Right cardiac atrium (tissue), 5 donors: Measurements from ENCODE around the gene SEL1L. TPM values are rescaled to one million over a fixed set of nuclear protein-coding genes. Genes with fewer than 3 reads are reported as not detected.
A peak's percentile ranks its signal among the peaks of the same experiment; 100 is the strongest.

ENCODE experiments used
- ATAC-seq, 2 donors: fragments of 200-7000 bp; cut with Tn5 transposase; one replicate each; pipeline versions ENCODE4 v1.8.0 to v1.9.1; 2020; ENCODE audit warnings: moderate library complexity in 2 of 2, mild to moderate bottlenecking in 1 of 2
- DNase-seq, 3 donors: peaks; one replicate each; pipeline ENCODE4 v3.0.0-alpha.2; 2020
- H3K27ac ChIP-seq: one replicate; pipeline ENCODE4 v1.5.1; 2013; ENCODE audit warnings: mild to moderate bottlenecking, low read length, control low read depth, moderate library complexity
- H3K27me3 ChIP-seq: one replicate; pipeline ENCODE4 v1.6.1; 2013; ENCODE audit not compliant: control insufficient read depth, insufficient read depth
- H3K4me1 ChIP-seq: one replicate; pipeline ENCODE4 v1.6.1; 2013; ENCODE audit warnings: low read length; ENCODE audit not compliant: control insufficient read depth, insufficient read depth
- H3K4me3 ChIP-seq: one replicate; pipeline ENCODE4 v1.5.1; 2013; ENCODE audit warnings: low read length, control low read depth
- H3K9me3 ChIP-seq: one replicate; pipeline ENCODE4 v1.6.1; 2013; ENCODE audit warnings: low read length; ENCODE audit not compliant: control insufficient read depth
- WGBS: extraction: QIAGEN DNeasy Blood & Tissue Kit; methylation state at CpG from one replicate; pipeline ENCODE4 v1.1.7; 2013; 5-methylcytosine and 5-hydroxymethylcytosine counted together
- intact Hi-C, 4 donors: fragments of 100-400 bp; cut with DNase I; formaldehyde crosslinking; loops; one replicate each; pipeline versions ENCODE4 v1.11.0 to v1.14.0; 2022 to 2023
- long read RNA-seq, 4 donors: library from polyadenylated mRNA; unstranded; transcript quantifications; one replicate each; pipeline ENCODE4 v2.0.0, GENCODE V29; 2020 to 2021
- polyA plus RNA-seq: library from polyadenylated mRNA; stranded (reverse); fragments of 200-250 nt; gene quantifications from one replicate; pipeline ENCODE4 v1.2.3, GENCODE V29; 2013
- total RNA-seq, 4 donors: library from RNA; stranded (reverse); fragmentation: NEBNext Ultra II Directional; extraction: Animal tissue kit (Norgen Biotek cat#: 25700); gene quantifications; one replicate each; pipeline ENCODE4 v1.2.1, GENCODE V29; 2021
- donor health status: healthy with polysubstance abuse.
- donor health status: DM: no; HTN: yes; CAD: no.
- donor health status: DM: no; HTN: no; CAD: no.
- donor health status: DM: no; HTN: yes; CAD: no; lungs with severe emphysema.
- donor health status: DM: yes; HTN: yes; CAD: no.

SEL1L gene
- total RNA-seq (10 to 100 TPM; 57.4 to 77.7 (median 65.1) TPM), polyA plus RNA-seq (13.9 TPM)
- long read RNA-seq, donor 1, full-length matches to known transcripts = 36 of 49 reads
- long read RNA-seq, donor 1, partial matches to known transcripts = 3 of 49 reads
- long read RNA-seq, donor 1, other reads (novel, unspliced or antisense) = 10 of 49 reads
- long read RNA-seq, donor 2, full-length matches to known transcripts = 20 of 25 reads
- long read RNA-seq, donor 2, partial matches to known transcripts = 5 of 25 reads
- long read RNA-seq, donor 2, other reads (novel, unspliced or antisense) = 0 of 25 reads
- long read RNA-seq, donor 3, full-length matches to known transcripts = 122 of 182 reads
- long read RNA-seq, donor 3, partial matches to known transcripts = 18 of 182 reads
- long read RNA-seq, donor 3, other reads (novel, unspliced or antisense) = 42 of 182 reads
- long read RNA-seq, donor 4, full-length matches to known transcripts = 13 of 25 reads
- long read RNA-seq, donor 4, partial matches to known transcripts = 5 of 25 reads
- long read RNA-seq, donor 4, other reads (novel, unspliced or antisense) = 7 of 25 reads

DNA sequence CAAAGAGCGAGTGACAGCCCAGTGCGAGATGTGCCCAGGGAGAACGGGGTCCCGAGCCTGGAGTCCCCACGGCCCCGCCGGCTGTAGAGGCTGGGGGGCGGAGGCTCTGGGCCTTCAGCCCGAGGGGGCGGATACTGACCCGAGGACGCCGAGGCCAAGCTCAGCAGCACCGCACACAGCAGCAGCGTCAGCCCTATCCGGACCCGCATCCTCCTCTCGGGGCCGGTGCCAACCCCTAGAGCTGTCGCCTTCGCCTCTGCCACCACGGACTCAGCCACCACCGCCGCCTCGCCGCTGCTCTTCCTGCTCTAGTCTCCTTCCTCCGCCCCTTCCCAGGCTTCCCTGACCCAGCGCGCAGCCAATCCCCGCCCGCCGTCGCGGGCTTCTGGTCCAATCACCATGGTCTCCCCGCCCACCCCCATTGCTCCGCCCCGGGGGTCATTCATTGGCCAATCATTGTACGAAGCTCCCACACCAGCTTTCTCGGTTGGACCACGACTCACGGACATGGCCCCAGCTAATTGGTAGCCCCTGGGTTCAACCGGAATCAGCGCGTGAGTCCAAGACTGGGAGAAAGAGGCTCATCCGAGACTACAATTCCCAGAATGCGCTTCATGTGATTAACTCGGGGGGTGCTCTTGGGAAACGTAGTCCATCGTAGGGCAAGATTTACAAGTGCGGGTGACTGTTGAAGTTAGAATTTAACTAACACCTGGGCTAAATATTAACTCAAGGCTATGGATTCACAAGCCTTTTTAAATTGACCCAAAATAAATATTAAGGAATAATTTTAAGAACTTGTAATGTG, at the start of gene SEL1L:
Gene SEL1L, minus strand, starts transcription at position 318 of the 808 bp plus-strand sequence. Its CDS starts 109 bp downstream, at position 209.
- no peaks in the 10 kb centered on the region for H3K27me3 ChIP-seq
- peaks cover 2% of the 10 kb centered on the region for H3K4me1 ChIP-seq
- H3K4me3 ChIP-seq = peak within 1 kb of the TSS; percentile 72
- peak within 1 kb of the TSS; percentile 22 for H3K27ac ChIP-seq
- H3K9me3 ChIP-seq = no peaks in the 10 kb centered on the region
- ATAC-seq (peak; percentile 99 to 100), DNase-seq (peak; percentile 100)
- WGBS = under 1% methylated on average over 50 of the region's 50 CpGs
- intact Hi-C loops = no loop called here

DNA sequence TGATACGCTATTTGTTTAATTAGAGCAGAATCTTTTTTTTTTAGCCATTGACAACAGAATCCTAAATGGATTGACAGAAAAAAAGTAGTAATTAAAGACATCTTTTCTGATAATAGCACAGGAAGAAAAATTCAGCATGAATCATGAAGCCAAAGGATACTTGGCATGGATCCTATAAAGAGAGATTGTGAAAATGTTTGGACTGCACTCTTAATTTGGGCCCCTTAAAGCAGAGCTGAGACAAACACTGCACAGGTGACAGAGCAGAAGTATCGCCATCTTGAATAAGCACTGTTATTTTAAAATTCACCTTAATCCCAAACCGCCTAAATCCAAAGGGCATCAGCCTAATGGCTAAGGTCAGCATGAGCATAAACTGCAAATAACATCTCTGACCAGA, 48.8 kb upstream of the SEL1L start:
- Histone ChIP-seq H3K4me3 (no peak overlapping the region), H3K27ac (no peak overlapping the region), H3K27me3 (no peaks in the 10 kb centered on the region), H3K4me1 (no peaks in the 10 kb centered on the region), H3K9me3 (no peaks in the 10 kb centered on the region)
- intact Hi-C loops = no loop called here
- ATAC-seq (no peak), DNase-seq (no peak)
- 66% methylated on average over 3 of the region's 3 CpGs for WGBS

DNA sequence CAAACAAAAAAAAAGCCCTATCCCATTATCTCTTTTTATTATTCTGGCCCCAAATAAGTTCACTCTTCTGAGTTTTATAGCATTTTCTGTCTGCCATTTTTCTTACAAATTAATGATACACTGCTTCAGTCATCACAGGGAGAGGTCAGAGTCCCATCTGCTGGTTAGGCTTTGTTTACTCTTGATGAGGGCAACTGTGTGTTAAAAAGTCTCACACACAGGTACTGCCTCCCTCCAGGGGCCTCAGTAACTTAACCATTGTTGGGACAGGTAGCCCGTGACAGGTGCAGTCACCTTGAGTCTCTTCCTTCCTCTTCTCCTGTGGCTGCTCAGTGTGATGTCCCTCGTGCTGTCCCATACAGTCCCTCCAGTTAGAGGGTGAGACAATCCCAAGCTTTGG, 45.5 kb upstream of the SEL1L start:
- ATAC-seq (no peak), DNase-seq (no peak)
- H3K4me3 ChIP-seq = no peak overlapping the region
- WGBS = 88% methylated on average over 2 of the region's 2 CpGs
- no peaks in the 10 kb centered on the region for H3K27me3 ChIP-seq
- no peaks in the 10 kb centered on the region for H3K9me3 ChIP-seq
- intact Hi-C loops = no loop called here
- no peak overlapping the region for H3K27ac ChIP-seq
- no peaks in the 10 kb centered on the region for H3K4me1 ChIP-seq

DNA sequence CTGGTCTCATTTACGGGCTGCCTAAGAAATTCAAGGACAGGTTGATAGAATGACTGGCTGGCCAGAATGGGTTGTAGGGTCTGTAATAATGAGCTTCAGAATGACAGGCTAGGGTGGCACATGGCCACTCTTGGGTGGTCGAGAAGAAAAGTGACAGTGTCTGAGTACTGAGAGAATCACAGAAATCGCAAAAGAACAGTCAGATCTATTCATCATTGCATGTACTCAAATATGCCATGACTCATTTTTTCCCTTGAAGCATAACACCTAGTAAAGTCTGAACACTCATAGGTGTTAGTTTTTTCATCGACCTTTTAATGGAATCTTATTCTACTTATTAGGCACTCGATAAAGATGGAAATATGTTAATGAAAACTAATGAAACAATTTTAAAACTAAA, 37.8 kb upstream of the SEL1L start:
- WGBS = 88% methylated on average over 5 of the region's 5 CpGs
- Histone ChIP-seq H3K27me3 (no peaks in the 10 kb centered on the region), H3K27ac (no peak overlapping the region), H3K4me3 (no peak overlapping the region), H3K4me1 (no peaks in the 10 kb centered on the region), H3K9me3 (no peaks in the 10 kb centered on the region)
- DNase-seq (no peak), ATAC-seq (no peak)
- intact Hi-C loops = no loop called here

DNA sequence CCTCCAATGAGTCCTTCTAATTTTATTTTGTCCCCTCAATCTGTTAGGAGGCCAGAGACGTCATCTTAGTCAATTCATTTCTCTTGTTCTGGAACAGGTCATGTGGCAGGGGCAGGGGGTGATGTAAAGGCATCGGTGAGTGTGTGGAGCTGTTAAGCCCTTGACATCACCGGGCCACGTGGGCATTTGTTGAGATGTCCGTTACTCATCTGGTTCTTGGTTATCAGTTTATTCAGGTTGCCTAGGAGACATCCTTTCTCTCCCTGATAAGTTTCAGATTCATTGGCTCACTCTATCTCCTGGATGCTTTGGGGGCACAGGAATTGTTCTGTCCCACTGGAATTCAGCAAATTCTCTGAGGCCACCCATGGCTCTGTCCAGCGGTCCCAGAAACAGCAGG, 33.6 kb upstream of the SEL1L start:
- no peak for ATAC-seq
- intact Hi-C loops = no loop called here
- no peaks in the 10 kb centered on the region for H3K9me3 ChIP-seq
- 38% methylated on average over 6 of the region's 6 CpGs for WGBS
- H3K27ac ChIP-seq = no peak overlapping the region
- no peaks in the 10 kb centered on the region for H3K27me3 ChIP-seq
- no peaks in the 10 kb centered on the region for H3K4me1 ChIP-seq
- H3K4me3 ChIP-seq = no peak overlapping the region
- DNase-seq = no peak

DNA sequence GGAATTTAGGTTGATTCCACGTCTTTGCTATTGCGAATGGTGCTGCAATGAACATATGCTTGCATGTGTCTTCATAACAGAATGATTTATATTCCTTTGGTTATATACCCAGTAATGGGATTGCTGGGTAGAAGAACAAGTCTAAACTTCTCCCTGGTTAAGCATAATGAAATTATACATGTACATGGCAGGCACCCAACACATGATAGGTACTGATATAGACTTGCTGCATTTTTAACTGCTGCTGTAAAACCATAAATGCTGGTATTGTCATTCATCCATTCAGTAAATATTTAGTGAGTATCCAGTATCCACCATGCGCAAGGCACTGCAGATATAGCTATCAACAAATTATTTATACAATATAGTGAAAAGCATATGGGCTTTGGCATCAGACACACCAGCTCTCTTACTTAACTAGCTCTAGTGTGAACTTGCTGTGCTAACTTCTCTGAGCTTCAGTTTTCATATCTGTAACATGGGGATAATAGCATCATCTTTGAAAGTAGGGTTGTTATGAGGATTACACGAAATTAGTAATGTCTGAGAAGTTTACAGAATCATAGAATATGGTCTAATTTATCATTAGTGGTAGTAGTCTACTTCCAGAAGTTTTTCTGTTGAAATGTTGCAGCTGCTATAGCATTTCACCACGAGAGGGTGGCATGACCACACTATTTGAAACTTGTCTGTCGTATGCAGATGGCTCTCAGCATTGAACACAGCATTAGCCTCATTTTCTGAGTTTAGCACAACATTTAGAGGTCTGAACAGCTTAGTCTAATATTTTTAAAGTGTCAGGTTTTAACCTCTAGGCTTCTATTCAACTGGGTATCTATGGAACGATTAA, 32.0 kb upstream of the SEL1L start:
- no peak overlapping the region for H3K27ac ChIP-seq
- no peaks in the 10 kb centered on the region for H3K4me1 ChIP-seq
- no peak overlapping the region for H3K4me3 ChIP-seq
- no peaks in the 10 kb centered on the region for H3K9me3 ChIP-seq
- no peak for DNase-seq
- intact Hi-C loops = no loop called here
- 40% methylated on average over 7 of the region's 7 CpGs for WGBS
- no peaks in the 10 kb centered on the region for H3K27me3 ChIP-seq
- peak in 1 of 2 donors; percentile 61 for ATAC-seq

DNA sequence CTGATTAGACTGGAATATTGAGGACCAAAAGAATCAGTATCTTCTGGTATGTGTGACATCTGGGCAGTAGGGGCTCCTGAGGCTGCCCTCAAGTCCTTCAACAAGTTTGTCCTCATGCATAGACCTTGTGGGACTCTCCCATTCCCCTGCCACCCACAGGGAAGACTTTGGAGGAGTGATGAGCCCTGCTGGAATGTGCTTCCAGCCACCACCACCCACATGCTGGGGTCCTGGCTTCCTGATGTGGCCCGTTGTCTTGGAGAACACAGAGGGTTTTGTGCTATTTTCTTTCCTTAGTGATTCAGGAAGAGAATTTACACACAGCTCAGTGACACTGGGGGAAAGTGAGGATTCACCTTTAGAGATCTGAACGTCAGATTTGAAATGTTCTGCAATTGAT, 29.2 kb upstream of the SEL1L start:
- Histone ChIP-seq H3K4me3 (no peak overlapping the region), H3K9me3 (no peaks in the 10 kb centered on the region), H3K27ac (no peak overlapping the region), H3K4me1 (peaks cover 3% of the 10 kb centered on the region), H3K27me3 (no peaks in the 10 kb centered on the region)
- 41% methylated on average over 2 of the region's 2 CpGs for WGBS
- ATAC-seq (no peak), DNase-seq (no peak)
- intact Hi-C loops = no loop called here

DNA sequence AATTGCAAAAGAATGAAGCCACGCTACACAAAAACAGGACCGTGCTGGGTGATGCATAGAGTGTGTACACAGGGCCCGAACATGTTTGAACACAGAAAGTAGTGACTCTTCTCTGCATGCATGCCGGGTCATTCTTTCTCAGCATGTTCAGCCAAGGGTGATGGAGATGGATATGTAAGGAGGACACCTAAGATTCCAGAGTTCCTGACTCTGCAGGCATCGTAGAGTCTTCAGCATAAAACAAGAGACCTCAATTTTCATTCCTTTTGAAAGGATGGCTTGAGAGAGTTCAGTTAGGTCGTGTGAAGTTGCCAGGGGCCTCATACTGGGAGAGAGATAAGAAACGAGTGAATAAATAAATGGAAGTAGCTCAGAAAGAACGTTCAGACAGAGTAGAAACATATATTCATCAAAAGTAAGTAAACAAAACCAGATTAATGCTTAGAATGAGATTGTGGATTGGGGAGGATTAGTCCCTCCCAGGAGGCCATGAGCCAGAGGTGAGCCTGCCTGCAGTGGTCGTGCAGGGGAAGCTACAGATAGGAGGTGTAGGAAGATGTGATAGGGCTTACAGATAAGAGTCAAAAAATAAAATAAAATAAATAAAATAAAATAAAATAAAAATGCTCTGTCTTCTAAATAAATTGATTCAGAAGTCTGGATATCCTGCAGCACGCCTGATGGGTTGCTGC, 27.6 kb upstream of the SEL1L start:
- no peaks in the 10 kb centered on the region for H3K9me3 ChIP-seq
- 54% methylated on average over 10 of the region's 10 CpGs for WGBS
- no peak for ATAC-seq

DNA sequence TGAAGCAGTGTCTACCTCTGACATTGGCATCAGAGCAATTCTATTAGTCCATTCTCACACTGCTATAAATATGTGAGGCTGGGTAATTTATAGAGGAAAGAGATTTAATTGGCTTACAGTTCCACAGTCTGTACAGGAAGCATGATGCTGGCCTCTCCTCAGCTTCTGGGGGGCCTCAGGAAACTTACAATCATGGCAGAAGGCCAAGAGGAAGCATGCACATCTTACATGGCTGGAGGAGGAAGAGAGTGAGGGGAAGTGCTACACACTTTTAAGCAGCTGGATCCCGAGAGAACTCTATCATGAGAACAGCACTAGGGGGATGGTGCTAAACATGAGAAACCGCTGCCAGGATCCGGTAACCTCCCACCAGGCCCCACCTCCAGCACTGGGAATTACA, 25.7 kb upstream of the SEL1L start:
- no peaks in the 10 kb centered on the region for H3K9me3 ChIP-seq
- H3K4me1 ChIP-seq = peaks cover 3% of the 10 kb centered on the region
- no peak overlapping the region for H3K4me3 ChIP-seq
- no peak overlapping the region for H3K27ac ChIP-seq
- WGBS = 44% methylated on average over 3 of the region's 3 CpGs
- intact Hi-C loops = no loop called here
- H3K27me3 ChIP-seq = no peaks in the 10 kb centered on the region
- DNase-seq = no peak
- no peak for ATAC-seq

More for the DNA sequence above, 27.6 kb upstream of the SEL1L start:
- Histone ChIP-seq H3K4me1 (peaks cover 3% of the 10 kb centered on the region), H3K4me3 (no peak overlapping the region), H3K27me3 (no peaks in the 10 kb centered on the region), H3K27ac (no peak overlapping the region)
- DNase-seq = no peak
- intact Hi-C loops = no loop called here

DNA sequence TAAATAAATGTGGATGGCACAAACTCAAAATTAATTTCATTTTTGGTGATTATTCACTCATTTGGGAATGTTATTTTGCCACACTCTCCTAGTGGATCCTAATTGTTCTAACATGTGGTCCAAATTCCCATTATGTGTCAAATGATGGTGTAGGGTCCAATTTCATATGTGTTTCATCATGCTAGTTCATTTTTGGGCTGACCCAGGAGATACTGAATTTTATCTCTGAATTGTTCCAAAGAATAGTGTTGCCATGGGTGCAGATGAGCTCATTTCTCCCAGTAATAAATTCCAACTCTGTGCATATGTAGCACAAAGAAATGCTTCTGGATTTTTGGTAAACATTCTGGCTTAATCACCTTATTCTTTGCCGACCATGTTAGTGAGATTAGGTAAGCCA, 23.5 kb upstream of the SEL1L start:
- DNase-seq (no peak), ATAC-seq (no peak)
- 68% methylated on average over 1 of the region's 1 CpG for WGBS
- intact Hi-C loops = no loop called here
- Histone ChIP-seq H3K9me3 (no peaks in the 10 kb centered on the region), H3K27ac (no peak overlapping the region), H3K4me3 (no peak overlapping the region), H3K27me3 (no peaks in the 10 kb centered on the region), H3K4me1 (peaks cover 3% of the 10 kb centered on the region)
